ENCODE results near the gene HOXC13. TPM values are rescaled to one million over a fixed set of nuclear protein-coding genes. Genes with fewer than 3 reads are reported as not detected.

HOXC13 gene
- total RNA-seq, 1 experiment from 2014 or later, result 0.09 TPM

DNA sequence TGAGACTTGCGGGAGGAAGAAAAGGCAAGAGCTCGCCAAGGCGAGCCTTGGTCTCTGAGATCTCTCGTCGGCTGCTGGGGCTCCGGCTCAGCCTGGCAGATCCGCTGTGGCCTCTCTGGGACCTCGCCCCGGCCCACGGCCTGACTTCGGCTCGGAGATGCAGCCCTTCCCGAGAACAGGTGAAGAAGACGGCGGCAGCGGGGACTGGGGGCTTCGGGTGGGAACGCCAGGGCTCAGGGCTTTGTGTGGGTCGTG is 55.3 kb downstream of the HOXC13 start:
- Mint-ChIP-seq H3K27me3 (ENCODE audit: low read depth) (peaks cover 100% of the 10 kb centered on the region), H3K36me3 (no peaks in the 10 kb centered on the region), H3K4me3 (peak overlapping the region; percentile 14; the same call in 1 of the 2 replicates), H3K4me1 (peaks cover 42% of the 10 kb centered on the region), H3K9me3 (no peaks in the 10 kb centered on the region), H3K27ac (no peak overlapping the region)
- DNase-seq (ENCODE audit: low spot score) (no peak), ATAC-seq (no peak)
- POLR2A ChIA-PET, result interaction anchor here (0.9 kb wide), 1 partner anchor 24 kb away, joined by 3 read pairs; no protein-coding TSS in a partner anchor
- CTCF ChIA-PET, result interaction anchor here (0.9 to 1.7 kb wide), 2 partner anchors 12 to 214 kb away, joined by 3 to 8 read pairs; no protein-coding TSS in a partner anchor
- TF ChIP-seq, protein P1, sequence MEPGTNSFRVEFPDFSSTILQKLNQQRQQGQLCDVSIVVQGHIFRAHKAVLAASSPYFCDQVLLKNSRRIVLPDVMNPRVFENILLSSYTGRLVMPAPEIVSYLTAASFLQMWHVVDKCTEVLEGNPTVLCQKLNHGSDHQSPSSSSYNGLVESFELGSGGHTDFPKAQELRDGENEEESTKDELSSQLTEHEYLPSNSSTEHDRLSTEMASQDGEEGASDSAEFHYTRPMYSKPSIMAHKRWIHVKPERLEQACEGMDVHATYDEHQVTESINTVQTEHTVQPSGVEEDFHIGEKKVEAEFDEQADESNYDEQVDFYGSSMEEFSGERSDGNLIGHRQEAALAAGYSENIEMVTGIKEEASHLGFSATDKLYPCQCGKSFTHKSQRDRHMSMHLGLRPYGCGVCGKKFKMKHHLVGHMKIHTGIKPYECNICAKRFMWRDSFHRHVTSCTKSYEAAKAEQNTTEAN (CRISPR knock-in tag; IDR thresholded peaks at IDR 0.05), result no peak
- TF ChIP-seq, protein P2, sequence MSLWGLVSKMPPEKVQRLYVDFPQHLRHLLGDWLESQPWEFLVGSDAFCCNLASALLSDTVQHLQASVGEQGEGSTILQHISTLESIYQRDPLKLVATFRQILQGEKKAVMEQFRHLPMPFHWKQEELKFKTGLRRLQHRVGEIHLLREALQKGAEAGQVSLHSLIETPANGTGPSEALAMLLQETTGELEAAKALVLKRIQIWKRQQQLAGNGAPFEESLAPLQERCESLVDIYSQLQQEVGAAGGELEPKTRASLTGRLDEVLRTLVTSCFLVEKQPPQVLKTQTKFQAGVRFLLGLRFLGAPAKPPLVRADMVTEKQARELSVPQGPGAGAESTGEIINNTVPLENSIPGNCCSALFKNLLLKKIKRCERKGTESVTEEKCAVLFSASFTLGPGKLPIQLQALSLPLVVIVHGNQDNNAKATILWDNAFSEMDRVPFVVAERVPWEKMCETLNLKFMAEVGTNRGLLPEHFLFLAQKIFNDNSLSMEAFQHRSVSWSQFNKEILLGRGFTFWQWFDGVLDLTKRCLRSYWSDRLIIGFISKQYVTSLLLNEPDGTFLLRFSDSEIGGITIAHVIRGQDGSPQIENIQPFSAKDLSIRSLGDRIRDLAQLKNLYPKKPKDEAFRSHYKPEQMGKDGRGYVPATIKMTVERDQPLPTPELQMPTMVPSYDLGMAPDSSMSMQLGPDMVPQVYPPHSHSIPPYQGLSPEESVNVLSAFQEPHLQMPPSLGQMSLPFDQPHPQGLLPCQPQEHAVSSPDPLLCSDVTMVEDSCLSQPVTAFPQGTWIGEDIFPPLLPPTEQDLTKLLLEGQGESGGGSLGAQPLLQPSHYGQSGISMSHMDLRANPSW (CRISPR knock-in tag; conservative IDR thresholded peaks at IDR 0.05; ENCODE audit: low read depth), result no peak
- TF ChIP-seq GABPB1 (CRISPR knock-in tag; IDR thresholded peaks at IDR 0.05) (no peak), ETV6 (CRISPR knock-in tag; IDR thresholded peaks at IDR 0.05) (no peak), SMAD4 (CRISPR knock-in tag; IDR thresholded peaks at IDR 0.05) (no peak), ESRRA (CRISPR knock-in tag; IDR thresholded peaks at IDR 0.05; ENCODE audit: borderline replicate concordance) (no peak), NFATC4 (CRISPR knock-in tag; IDR thresholded peaks at IDR 0.05) (no peak), SMAD3 (CRISPR knock-in tag; IDR thresholded peaks at IDR 0.05; ENCODE audit: borderline replicate concordance) (no peak), IRF2 (CRISPR knock-in tag; IDR thresholded peaks at IDR 0.05; ENCODE audit: borderline replicate concordance, low read depth) (no peak), OVOL2 (CRISPR knock-in tag; IDR thresholded peaks at IDR 0.05; ENCODE audit: borderline replicate concordance) (no peak), FOXP1 (CRISPR knock-in tag; IDR thresholded peaks at IDR 0.05; ENCODE audit: borderline replicate concordance) (no peak), CREB1 (CRISPR knock-in tag; IDR thresholded peaks at IDR 0.05) (no peak), MYBL2 (CRISPR knock-in tag; IDR thresholded peaks at IDR 0.05) (no peak), CBFB (CRISPR knock-in tag; IDR thresholded peaks at IDR 0.05; ENCODE audit: low read depth) (no peak)
- TF ChIP-seq, protein P3, sequence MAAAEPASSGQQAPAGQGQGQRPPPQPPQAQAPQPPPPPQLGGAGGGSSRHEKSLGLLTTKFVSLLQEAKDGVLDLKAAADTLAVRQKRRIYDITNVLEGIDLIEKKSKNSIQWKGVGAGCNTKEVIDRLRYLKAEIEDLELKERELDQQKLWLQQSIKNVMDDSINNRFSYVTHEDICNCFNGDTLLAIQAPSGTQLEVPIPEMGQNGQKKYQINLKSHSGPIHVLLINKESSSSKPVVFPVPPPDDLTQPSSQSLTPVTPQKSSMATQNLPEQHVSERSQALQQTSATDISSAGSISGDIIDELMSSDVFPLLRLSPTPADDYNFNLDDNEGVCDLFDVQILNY (CRISPR knock-in tag; IDR thresholded peaks at IDR 0.05), result no peak
- TF ChIP-seq, protein P4, sequence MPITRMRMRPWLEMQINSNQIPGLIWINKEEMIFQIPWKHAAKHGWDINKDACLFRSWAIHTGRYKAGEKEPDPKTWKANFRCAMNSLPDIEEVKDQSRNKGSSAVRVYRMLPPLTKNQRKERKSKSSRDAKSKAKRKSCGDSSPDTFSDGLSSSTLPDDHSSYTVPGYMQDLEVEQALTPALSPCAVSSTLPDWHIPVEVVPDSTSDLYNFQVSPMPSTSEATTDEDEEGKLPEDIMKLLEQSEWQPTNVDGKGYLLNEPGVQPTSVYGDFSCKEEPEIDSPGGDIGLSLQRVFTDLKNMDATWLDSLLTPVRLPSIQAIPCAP (CRISPR knock-in tag; IDR thresholded peaks at IDR 0.05), result no peak
- TF ChIP-seq, protein P5, sequence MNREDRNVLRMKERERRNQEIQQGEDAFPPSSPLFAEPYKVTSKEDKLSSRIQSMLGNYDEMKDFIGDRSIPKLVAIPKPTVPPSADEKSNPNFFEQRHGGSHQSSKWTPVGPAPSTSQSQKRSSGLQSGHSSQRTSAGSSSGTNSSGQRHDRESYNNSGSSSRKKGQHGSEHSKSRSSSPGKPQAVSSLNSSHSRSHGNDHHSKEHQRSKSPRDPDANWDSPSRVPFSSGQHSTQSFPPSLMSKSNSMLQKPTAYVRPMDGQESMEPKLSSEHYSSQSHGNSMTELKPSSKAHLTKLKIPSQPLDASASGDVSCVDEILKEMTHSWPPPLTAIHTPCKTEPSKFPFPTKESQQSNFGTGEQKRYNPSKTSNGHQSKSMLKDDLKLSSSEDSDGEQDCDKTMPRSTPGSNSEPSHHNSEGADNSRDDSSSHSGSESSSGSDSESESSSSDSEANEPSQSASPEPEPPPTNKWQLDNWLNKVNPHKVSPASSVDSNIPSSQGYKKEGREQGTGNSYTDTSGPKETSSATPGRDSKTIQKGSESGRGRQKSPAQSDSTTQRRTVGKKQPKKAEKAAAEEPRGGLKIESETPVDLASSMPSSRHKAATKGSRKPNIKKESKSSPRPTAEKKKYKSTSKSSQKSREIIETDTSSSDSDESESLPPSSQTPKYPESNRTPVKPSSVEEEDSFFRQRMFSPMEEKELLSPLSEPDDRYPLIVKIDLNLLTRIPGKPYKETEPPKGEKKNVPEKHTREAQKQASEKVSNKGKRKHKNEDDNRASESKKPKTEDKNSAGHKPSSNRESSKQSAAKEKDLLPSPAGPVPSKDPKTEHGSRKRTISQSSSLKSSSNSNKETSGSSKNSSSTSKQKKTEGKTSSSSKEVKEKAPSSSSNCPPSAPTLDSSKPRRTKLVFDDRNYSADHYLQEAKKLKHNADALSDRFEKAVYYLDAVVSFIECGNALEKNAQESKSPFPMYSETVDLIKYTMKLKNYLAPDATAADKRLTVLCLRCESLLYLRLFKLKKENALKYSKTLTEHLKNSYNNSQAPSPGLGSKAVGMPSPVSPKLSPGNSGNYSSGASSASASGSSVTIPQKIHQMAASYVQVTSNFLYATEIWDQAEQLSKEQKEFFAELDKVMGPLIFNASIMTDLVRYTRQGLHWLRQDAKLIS (CRISPR knock-in tag; IDR thresholded peaks at IDR 0.05; ENCODE audit: borderline replicate concordance), result no peak
- TF ChIP-seq, protein P6, sequence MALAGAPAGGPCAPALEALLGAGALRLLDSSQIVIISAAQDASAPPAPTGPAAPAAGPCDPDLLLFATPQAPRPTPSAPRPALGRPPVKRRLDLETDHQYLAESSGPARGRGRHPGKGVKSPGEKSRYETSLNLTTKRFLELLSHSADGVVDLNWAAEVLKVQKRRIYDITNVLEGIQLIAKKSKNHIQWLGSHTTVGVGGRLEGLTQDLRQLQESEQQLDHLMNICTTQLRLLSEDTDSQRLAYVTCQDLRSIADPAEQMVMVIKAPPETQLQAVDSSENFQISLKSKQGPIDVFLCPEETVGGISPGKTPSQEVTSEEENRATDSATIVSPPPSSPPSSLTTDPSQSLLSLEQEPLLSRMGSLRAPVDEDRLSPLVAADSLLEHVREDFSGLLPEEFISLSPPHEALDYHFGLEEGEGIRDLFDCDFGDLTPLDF (CRISPR knock-in tag; IDR thresholded peaks at IDR 0.05), result no peak
- TF ChIP-seq, protein P7, sequence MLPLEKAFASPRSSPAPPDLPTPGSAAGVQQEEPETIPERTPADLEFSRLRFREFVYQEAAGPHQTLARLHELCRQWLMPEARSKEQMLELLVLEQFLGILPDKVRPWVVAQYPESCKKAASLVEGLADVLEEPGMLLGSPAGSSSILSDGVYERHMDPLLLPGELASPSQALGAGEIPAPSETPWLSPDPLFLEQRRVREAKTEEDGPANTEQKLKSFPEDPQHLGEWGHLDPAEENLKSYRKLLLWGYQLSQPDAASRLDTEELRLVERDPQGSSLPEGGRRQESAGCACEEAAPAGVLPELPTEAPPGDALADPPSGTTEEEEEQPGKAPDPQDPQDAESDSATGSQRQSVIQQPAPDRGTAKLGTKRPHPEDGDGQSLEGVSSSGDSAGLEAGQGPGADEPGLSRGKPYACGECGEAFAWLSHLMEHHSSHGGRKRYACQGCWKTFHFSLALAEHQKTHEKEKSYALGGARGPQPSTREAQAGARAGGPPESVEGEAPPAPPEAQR (CRISPR knock-in tag; IDR thresholded peaks at IDR 0.05), result no peak
